Measurements from ENCODE around the gene EDDM13.
"Not testable (repeated sequence)": the region's sequence is repeated elsewhere in the genome, so short reads cannot be mapped to it uniquely, and the experiment has no call there.

The EDDM13 gene

GRCh38 chr19:56272161-56272798, at the start of gene EDDM13:
TSS of gene EDDM13 (plus strand) at chr19:56272748. CDS start at chr19:56272835, 87 bp downstream.
- DNase-seq (ENCODE audit: extremely low read depth in 1 of 2, low read depth in 1 of 2), result no peak

GRCh38 chr19:56222901-56223300, 49.6 kb upstream of the EDDM13 start:
- no peak for DNase-seq (ENCODE audit: extremely low read depth in 1 of 2, low read depth in 1 of 2)

- no peak for DNase-seq (ENCODE audit: extremely low read depth in 1 of 2, low read depth in 1 of 2)
Measured at GRCh38 chr19:56223481-56223880, 49.1 kb upstream of the EDDM13 start.

- no peak for DNase-seq (ENCODE audit: extremely low read depth in 1 of 2, low read depth in 1 of 2)
Measured at GRCh38 chr19:56245121-56245740, 27.3 kb upstream of the EDDM13 start.

DNA sequence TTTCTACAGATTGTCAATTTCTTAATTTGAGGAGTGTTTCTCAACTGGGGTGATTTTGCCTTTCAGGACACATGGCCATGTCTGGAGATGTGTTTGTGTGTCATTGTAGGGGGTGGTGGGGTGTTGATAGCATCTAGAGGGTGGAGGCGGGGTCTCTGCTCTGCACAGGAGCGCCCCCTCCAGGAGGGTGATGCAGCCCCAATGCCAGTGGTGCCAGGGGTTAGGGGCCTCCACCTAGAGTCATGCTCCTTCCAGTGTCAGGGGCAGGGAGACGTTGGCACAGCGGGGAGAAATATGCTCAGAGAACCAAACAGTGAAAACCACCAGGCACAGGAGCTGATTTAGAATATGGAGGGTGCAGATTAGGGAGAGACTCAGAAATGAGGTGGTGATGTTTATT, 26.8 kb upstream of the EDDM13 start:
- not testable (repeated sequence) for DNase-seq (ENCODE audit: extremely low read depth in 1 of 2, low read depth in 1 of 2)

- DNase-seq (ENCODE audit: extremely low read depth in 1 of 2, low read depth in 1 of 2), result not testable (repeated sequence)
Measured at GRCh38 chr19:56248736-56249338, 23.7 kb upstream of the EDDM13 start.

GRCh38 chr19:56252699-56253422, 19.7 kb upstream of the EDDM13 start:
- DNase-seq (ENCODE audit: extremely low read depth in 1 of 2, low read depth in 1 of 2), result peak; percentile 57 to 59

DNA sequence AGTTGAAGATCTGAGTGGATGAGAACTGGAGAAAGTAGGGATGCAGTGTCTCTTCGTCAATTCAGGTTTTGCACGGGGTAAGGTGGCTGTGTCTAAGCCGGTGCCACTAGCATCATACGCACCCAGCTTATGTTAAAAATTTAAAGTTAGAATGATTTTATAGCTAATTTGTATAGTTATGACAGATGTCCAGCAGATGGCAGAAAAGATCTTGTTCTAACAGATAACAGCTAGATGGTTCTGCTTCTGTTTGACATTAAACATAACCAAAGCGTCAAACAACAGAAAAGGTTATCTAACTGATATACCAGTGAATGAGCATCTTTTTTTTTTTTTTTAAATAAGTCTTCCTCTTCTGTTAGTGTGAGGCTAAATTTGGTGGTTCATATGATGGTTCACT, 18.8 kb upstream of the EDDM13 start:
- DNase-seq (ENCODE audit: extremely low read depth in 1 of 2, low read depth in 1 of 2), result no peak

DNA sequence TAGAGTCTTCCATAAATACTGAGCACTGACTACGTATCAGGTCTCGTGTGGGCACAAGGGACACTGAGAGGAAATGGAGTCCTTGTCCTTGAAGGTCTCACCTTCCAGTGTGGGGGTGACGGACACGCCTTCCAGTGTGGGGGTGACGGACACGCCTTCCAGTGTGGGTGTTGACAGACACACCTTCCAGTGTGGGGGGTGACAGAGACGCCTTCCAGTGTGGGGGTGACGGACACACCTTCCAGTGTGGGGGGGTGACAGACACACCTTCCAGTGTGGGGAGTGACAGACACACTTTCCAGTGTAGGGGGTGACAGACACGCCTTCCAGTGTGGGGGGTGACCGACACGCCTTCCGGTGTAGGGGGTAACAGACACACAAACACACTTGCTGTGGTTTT, 14.3 kb upstream of the EDDM13 start:
- no peak for DNase-seq (ENCODE audit: extremely low read depth in 1 of 2, low read depth in 1 of 2)

DNA sequence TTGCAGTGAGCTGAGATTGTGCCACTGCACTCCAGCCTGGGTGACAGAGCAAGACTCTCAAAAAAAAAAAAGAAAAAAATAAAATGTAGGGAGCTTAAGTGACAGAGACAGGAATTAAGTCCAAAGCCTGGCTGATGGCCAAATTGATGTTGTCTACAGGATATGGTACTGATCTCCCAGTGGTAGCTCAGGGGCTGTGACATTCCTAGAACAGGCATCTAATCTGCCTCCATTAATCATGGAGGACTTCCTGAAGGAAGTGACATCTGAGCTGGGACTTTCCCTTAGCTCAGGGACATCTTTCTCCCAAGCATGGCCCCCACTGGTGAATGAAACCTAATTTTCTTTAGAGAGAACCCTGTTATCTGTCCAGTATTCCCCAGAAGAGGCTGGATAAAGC, 11.4 kb upstream of the EDDM13 start:
- DNase-seq (ENCODE audit: extremely low read depth in 1 of 2, low read depth in 1 of 2), result no peak

DNA sequence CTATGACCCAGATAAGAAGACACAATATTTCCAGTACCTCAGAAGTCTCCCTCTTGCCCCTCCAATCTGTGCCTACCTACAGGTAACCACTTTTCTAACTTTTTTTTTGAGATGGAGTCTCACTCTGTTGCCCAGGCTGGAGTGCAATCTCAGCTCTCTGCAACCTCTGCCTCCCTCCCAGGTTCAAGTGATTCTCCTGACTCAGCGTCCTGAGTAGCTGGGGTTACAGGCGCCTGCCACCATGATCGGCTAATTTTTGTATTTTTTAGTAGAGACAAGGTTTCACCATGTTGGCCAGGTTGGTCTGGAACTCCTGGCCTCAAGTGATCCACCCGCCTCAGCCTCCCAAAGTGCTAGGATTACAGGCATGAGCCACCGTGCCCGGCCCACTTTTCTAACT, 10.6 kb upstream of the EDDM13 start:
- DNase-seq (ENCODE audit: extremely low read depth in 1 of 2, low read depth in 1 of 2), result not testable (repeated sequence)

- no peak for DNase-seq (ENCODE audit: extremely low read depth in 1 of 2, low read depth in 1 of 2)
Measured at GRCh38 chr19:56263319-56263718, 9.2 kb upstream of the EDDM13 start.

DNA sequence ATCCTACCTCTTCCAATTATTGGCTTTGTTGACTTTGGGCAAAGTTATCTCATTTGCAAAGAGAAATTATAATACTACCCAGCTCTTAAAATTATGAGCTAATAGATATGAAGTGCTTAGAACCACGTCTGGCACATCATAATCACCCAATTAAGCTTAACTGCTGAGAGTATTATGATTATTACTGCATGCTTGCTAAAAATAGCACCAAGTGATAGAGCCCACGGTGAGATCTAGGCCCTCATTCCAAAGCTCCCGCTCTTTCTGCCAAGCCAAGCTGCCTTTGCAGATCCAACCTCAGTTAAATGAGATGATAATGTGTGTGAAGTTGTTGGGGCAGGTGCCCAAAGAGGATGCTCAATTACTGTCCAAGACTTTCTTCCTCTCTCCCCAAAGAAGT, 6.5 kb upstream of the EDDM13 start:
- DNase-seq (ENCODE audit: extremely low read depth in 1 of 2, low read depth in 1 of 2), result no peak

- DNase-seq (ENCODE audit: extremely low read depth in 1 of 2, low read depth in 1 of 2), result no peak
Measured at GRCh38 chr19:56269348-56269747, 3.2 kb upstream of the EDDM13 start.

DNA sequence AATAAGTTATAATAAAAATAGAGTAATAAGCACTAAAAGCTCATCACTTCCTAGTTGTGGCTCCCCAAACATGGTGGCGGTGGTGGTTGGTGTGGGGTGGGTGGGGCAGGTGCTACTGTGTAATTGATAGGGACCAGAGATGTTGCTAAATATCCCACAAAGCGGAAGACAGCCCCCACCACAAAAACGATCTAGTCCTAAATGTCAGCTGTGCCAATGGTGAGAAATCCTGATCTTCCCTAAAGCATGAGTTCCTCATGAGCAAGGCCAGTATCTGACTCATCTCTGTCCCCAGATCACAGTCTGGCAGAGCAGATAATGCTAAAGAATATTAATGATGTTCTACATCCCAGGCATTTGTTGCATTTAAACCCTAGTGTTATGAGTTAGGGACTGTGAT, 1.9 kb upstream of the EDDM13 start:
- DNase-seq (ENCODE audit: extremely low read depth in 1 of 2, low read depth in 1 of 2), result no peak

- no peak for DNase-seq (ENCODE audit: extremely low read depth in 1 of 2, low read depth in 1 of 2)
Measured at GRCh38 chr19:56271151-56271550, 1.4 kb upstream of the EDDM13 start.

- DNase-seq (ENCODE audit: extremely low read depth in 1 of 2, low read depth in 1 of 2), result no peak
Measured at GRCh38 chr19:56273563-56274117, 1.1 kb downstream of the EDDM13 start.

- no peak for DNase-seq (ENCODE audit: extremely low read depth in 1 of 2, low read depth in 1 of 2)
Measured at GRCh38 chr19:56282809-56283208, 10.3 kb downstream of the EDDM13 start.

GRCh38 chr19:56284746-56285145, 12.2 kb downstream of the EDDM13 start:
- DNase-seq (ENCODE audit: extremely low read depth in 1 of 2, low read depth in 1 of 2), result no peak

DNA sequence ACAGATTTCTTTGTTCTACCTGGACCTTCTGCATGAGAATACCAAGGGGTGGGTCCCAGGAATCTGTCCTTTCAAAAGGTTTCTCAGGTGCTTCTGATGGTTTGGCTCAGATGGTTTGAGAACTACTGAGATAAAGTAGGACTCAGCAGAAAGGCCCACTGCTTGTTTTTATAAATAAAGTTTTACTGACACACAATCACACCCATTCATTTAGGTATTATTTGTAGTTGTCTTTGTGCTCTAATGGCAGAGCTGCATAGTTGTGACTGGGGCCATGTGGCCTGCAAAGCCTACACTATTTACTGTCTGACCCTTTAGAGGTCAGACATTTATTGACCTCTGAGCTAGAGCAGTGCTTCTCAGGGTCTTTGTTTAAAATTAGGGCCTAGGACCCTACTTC, 17.6 kb downstream of the EDDM13 start:
- no peak for DNase-seq (ENCODE audit: extremely low read depth in 1 of 2, low read depth in 1 of 2)

- DNase-seq (ENCODE audit: extremely low read depth in 1 of 2, low read depth in 1 of 2), result peak in 1 of 2 donors; percentile 29
Measured at GRCh38 chr19:56291867-56292266, 19.3 kb downstream of the EDDM13 start.

Measured in stimulated activated CD8-positive, alpha-beta memory T cell treated with anti-CD3 and anti-CD28 coated beads, Interleukin-7, amount 100 ng/mL, for 48 hours (primary cell).